Stimulated activated memory B cell treated with anti-CD40 and anti-IgM and Interleukin-4, amounts not matched to agents 10 μg/mL and 1 μg/mL and 100 μg/mL, for 72 hours (primary cell): ENCODE measurements around the gene SLAMF6.

ENCODE experiments used
- ATAC-seq: fragments of 150-1000 bp; cut with Tn5 transposase; 2 replicates; pipeline ENCODE4 v1.10.0; 2021
- H3K27ac Mint-ChIP-seq: one replicate; pipeline ENCODE4 v1.8.0; 2022; ENCODE audit warnings: mild to moderate bottlenecking, mixed read lengths
- H3K27me3 Mint-ChIP-seq: one replicate; pipeline ENCODE4 v1.8.0; 2022; ENCODE audit warnings: mixed read lengths
- H3K36me3 Mint-ChIP-seq: one replicate; pipeline ENCODE4 v1.8.0; 2022; ENCODE audit warnings: mixed read lengths
- H3K4me1 Mint-ChIP-seq: one replicate; pipeline ENCODE4 v1.8.0; 2022; ENCODE audit warnings: mixed read lengths
- H3K4me3 Mint-ChIP-seq: one replicate; pipeline ENCODE4 v1.8.0; 2022; ENCODE audit warnings: mild to moderate bottlenecking, moderate library complexity, mixed read lengths
- H3K9me3 Mint-ChIP-seq: one replicate; pipeline ENCODE4 v1.8.0; 2022; ENCODE audit warnings: mixed read lengths

Gene SLAMF6

GRCh38 chr1:160449494-160449893, 73.6 kb downstream of the SLAMF6 start:
- no peak overlapping the region for H3K27ac Mint-ChIP-seq
- no peaks in the 10 kb centered on the region for H3K36me3 Mint-ChIP-seq
- peaks cover 51% of the 10 kb centered on the region for H3K4me1 Mint-ChIP-seq

GRCh38 chr1:160446945-160447600, 76.0 kb downstream of the SLAMF6 start:
- Mint-ChIP-seq H3K36me3 (no peaks in the 10 kb centered on the region), H3K9me3 (no peaks in the 10 kb centered on the region), H3K27me3 (no peaks in the 10 kb centered on the region), H3K4me3 (no peak overlapping the region), H3K27ac (peak overlapping the region; percentile 73), H3K4me1 (peaks cover 46% of the 10 kb centered on the region)
- no peak for ATAC-seq

More at GRCh38 chr1:160449494-160449893, 73.6 kb downstream of the SLAMF6 start:
- Mint-ChIP-seq H3K4me3 (no peak overlapping the region), H3K27me3 (no peaks in the 10 kb centered on the region), H3K9me3 (no peaks in the 10 kb centered on the region)
- ATAC-seq = no peak

GRCh38 chr1:160439718-160440117, 83.3 kb downstream of the SLAMF6 start:
- H3K27me3 Mint-ChIP-seq = no peaks in the 10 kb centered on the region
- no peak for ATAC-seq
- peaks cover 32% of the 10 kb centered on the region for H3K4me1 Mint-ChIP-seq
- peaks cover 4% of the 10 kb centered on the region for H3K36me3 Mint-ChIP-seq
- H3K4me3 Mint-ChIP-seq = no peak overlapping the region
- no peak overlapping the region for H3K27ac Mint-ChIP-seq
- H3K9me3 Mint-ChIP-seq = peaks cover 4% of the 10 kb centered on the region

- Mint-ChIP-seq H3K4me3 (no peak overlapping the region), H3K36me3 (peaks cover 12% of the 10 kb centered on the region), H3K4me1 (peaks cover 36% of the 10 kb centered on the region)
Observed at GRCh38 chr1:160438935-160439334, 84.1 kb downstream of the SLAMF6 start.

GRCh38 chr1:160438317-160438918, 84.6 kb downstream of the SLAMF6 start:
- peaks cover 10% of the 10 kb centered on the region for H3K9me3 Mint-ChIP-seq
- H3K4me1 Mint-ChIP-seq = peaks cover 33% of the 10 kb centered on the region
- no peak for ATAC-seq

More at GRCh38 chr1:160438935-160439334, 84.1 kb downstream of the SLAMF6 start:
- Mint-ChIP-seq H3K27me3 (no peaks in the 10 kb centered on the region), H3K9me3 (peaks cover 10% of the 10 kb centered on the region), H3K27ac (peak overlapping the region; percentile 92)
- no peak for ATAC-seq

GRCh38 chr1:160437432-160438316, 85.4 kb downstream of the SLAMF6 start:
- H3K36me3 Mint-ChIP-seq = peaks cover 12% of the 10 kb centered on the region
- H3K27ac Mint-ChIP-seq = peak overlapping the region; percentile 92
- peak overlapping the region; percentile 54 for H3K4me3 Mint-ChIP-seq
- H3K4me1 Mint-ChIP-seq = peaks cover 36% of the 10 kb centered on the region
- ATAC-seq = peak; percentile 84
- peaks cover 10% of the 10 kb centered on the region for H3K9me3 Mint-ChIP-seq
- H3K27me3 Mint-ChIP-seq = no peaks in the 10 kb centered on the region

More at GRCh38 chr1:160438317-160438918, 84.6 kb downstream of the SLAMF6 start:
- Mint-ChIP-seq H3K36me3 (peaks cover 12% of the 10 kb centered on the region), H3K27ac (peak overlapping the region; percentile 92), H3K27me3 (no peaks in the 10 kb centered on the region), H3K4me3 (peak overlapping the region; percentile 54)

GRCh38 chr1:160436966-160437365, 86.1 kb downstream of the SLAMF6 start:
- Mint-ChIP-seq H3K4me1 (peaks cover 43% of the 10 kb centered on the region), H3K36me3 (peaks cover 12% of the 10 kb centered on the region), H3K4me3 (no peak overlapping the region), H3K27ac (peak overlapping the region; percentile 92), H3K27me3 (no peaks in the 10 kb centered on the region), H3K9me3 (peaks cover 10% of the 10 kb centered on the region)
- no peak for ATAC-seq
